Measurements from ENCODE around the gene OARD1. TPM values are rescaled to one million over a fixed set of nuclear protein-coding genes. Genes with fewer than 3 reads are reported as not detected.

Gene OARD1
- polyA plus RNA-seq, 4 donors = 26.4 to 68.5 (median 59.1) TPM

DNA sequence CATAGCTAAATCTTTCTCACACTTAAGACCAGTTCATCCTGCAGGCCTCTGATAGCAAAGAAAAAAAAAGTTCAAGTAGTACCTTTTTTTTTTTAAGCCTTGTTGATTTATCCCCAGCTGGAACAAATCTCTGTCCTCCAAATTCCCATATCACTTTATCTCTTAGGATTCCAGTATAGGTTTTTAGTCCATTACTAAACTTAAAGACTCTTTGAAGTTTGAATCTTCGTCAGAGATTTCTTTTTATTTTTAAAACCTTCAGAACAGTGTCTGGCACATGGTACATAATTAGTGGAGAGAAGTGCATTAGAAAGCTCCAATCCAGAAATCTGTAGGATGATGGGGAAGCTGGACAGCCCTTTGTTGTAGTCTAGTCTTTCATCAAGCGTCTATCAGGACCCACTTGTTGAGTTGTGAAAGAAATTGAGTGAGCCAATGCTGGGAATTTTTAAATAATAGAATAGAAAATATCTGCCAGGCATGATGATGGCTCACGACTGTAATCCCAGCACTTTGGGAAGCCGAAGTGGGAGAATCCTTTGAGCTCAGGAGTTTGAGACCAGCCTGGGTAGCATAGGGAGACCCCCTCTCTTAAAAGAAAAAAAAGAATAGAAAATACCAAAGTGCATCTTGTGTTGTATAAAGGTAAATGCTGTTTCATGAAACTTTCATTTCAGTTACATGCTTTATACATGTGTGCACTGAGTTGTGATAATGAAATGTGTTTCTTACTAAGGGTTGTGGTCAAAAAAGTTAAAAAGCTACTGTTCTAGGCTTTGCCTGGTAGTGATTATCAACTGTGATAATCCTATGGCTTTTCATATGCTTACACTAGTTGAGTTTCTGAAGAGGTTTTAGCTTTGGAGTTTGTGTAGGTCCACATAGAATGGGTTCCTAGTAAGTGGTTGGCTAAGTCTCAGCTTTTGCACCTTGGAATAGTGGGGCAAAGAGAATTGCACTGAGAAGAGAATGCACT lies 3.8 kb upstream of the OARD1 start:
- DNase-seq (ENCODE audit: low read depth in 4 of 4, low spot score in 3 of 4) = no peak

DNA sequence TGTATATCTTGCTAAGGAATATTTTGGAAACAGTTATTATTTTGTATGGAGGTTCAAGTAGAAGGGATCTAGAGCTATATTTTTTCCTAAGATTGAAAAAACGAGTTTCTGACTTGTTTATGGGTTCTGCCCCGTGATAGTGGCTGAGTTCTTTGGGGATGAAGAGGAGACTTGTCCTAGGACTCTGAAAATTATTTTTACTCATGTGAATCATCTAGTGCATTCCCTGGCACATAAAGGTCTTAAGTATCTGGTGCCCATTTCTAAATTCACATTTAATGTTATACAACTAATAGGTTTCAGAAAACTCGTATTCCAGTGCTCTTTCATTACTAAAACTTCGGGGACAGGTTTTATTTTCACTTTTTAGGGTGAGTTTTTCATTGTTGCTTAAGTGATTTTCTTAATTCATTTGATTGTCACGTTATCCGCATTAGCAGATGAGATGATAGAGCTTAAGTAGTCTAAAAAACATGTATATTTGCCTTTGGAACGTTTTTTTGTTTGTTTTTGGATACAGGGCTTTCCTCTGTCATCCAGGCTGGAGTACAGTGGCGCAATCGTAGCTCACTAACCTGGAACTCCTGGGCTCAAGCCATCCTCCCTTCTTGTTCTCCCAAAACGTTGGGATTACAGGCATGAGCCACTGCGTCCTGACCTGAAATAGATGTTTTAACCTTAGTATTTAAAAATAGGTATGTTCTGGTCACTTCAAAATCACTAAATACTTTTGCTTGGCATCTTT lies 2.7 kb upstream of the OARD1 start:
- no peak for DNase-seq (ENCODE audit: low read depth in 4 of 4, low spot score in 3 of 4)

DNA sequence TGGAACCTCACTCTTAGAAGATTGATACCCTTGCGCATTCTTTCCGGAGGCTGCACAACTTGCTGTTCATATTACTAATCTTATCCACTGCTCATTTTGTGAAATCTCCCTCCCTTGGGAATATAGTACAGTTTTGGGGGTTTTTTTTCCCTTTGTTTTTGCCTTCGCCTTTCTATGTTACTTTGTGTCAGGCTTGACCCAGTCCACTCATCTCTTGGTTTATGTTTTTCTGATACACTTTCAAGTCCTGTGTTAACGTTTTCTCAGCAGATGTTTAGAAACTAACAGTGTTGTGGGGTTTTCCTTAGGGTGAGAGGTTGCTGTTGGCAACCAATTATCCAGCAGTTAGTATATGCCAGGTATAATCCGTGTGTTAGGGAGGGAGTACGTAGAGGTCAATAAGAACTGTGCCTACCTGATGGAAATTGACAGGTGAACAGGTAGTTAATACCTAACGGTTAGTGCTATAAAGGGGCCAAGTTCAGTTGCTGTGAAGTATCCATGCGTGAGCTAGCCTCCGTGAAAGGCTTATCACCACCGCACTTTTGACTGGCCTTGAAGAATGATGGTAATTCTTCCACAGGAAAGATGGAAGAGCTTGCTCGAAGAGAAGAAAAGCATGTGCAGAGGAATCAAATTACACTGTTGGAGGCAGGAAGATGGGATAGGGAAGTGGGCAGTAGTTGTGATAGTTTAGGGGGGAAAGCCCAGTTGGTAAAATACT lies 2.0 kb upstream of the OARD1 start:
- DNase-seq (ENCODE audit: low read depth in 4 of 4, low spot score in 3 of 4) = no peak

DNA sequence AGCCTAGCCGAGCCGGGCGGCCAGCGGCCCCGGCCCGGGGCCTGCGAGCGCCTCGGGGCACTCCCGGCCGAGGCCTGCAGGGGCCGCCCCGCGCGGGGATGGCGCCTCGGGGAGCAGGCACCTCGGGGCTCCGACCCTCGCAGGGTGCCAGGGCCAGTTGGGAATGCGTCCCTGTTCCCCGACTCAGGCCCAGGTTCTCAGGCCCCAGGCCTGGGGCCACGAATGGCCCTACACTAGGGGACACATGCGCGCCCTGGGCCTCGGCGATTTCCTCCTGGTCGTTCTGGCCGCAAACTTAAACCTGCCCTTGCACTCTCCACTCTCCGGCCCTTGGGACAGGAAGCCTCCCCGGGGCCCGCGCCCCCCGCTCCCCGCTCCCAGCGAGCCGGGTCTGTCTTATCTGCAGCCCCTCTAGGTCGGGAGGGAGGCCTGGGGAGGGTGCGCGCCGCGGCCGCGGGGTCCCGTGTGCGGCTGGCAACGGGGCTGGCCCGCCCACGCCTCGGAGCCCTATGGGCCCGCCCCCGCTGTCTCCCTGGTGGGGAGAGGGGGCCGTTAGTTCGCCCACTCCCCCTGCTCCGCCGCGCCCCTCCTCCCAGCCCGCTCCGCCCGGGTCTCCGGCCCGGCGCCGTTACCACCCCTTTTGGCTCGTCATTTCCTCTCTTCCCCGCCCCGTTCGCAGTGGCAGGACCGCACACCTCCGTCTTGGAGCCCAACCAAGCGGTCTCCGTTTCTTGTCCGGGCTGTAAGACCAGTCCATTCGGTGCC lies 1.2 kb upstream of the OARD1 start:
- peak; percentile 73 to 79 (median 78) for DNase-seq (ENCODE audit: low read depth in 4 of 4, low spot score in 3 of 4)

DNA sequence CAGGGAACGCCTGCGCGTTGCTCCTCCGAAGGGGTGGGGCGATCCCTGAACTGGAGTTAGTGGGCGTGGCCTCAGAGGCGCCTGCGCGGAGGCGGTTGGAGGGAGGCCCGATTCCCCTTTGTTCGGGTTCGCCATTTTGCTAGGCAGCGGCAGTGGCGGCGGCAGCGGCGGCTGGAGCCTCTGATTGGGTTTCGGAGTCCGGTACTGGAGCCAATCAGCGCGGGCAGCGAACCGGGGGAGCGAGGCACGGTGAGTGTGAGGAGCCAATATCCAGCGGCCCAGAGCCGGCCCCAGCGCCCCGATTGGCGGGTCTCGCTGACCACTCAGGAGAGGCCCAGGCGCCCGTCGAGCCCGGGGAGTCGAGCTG lies 663 bp upstream of the OARD1 start, which contains the start of gene NFYA:
TSS of gene NFYA (plus strand) at position 139 of the 367 bp plus-strand sequence. CDS start 6,116 bp downstream, outside the sequence.
- no peak for DNase-seq (ENCODE audit: low read depth in 4 of 4, low spot score in 3 of 4)

DNA sequence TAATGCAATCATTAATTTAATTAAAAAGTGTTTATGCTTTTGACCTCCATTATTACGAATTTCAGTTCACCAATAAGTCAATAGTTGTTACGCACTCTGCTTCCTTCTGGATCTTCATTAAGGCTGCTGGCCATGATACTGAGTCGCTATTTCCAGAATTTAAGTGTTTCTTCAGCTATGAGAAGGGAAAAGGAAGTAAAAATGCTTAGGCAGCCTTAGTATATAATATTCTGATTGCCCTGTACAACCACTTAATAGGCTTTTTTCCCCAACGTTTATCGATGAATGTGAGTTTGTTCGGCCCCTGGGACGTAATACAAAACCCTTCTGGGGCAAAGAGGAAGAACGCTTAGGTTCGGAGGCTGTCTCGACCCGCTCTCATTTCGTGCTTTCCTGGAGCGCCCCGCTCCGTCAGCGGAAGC lies 644 bp downstream of the OARD1 start:
- DNase-seq (ENCODE audit: low read depth in 4 of 4, low spot score in 3 of 4) = peak in 1 of 4 donors; percentile 78

DNA sequence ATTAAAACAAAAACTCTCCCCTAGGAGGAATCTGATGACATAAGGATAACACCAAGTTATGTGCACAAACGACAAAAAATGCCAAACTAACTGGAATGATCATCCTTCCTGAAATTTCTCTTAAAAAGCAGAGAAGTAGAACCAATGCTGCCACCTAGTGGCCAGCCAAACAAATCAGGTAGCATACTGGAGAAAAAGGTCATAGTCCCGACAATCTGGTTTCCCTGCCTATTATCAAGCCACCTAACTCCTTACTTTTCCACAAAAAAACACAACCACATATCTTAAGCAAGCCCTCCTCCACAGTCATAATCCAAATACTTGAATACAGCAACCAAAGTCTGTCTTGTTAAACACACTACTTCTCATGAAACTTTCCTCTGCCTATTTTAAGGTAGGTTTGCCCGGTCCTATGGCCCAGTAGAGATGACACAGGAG lies 5.3 kb downstream of the OARD1 start:
- DNase-seq (ENCODE audit: low read depth in 4 of 4, low spot score in 3 of 4) = peak in 1 of 4 donors; percentile 62

DNA sequence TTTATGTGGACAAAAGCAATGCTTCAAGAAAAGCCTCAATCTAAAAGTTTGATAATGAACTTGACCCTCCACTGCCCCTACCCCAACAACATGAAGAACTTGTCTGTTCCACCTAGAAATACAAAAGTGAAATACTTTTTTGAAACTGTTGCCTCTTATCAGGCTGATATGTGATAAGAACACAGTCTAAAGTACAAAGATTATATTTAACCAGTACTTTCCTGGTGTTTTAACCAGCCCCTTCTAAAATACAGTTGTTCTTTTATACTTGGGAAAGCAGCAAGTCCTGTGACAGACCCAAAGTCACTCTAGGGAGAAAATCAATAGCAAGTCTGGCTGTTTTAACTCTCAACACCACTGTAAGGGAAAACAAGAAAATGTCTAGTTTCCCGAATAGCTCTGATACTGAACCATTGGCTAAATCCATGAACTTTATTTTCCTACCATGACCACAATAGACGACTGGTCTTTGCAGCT lies 6.6 kb downstream of the OARD1 start:
- DNase-seq (ENCODE audit: low read depth in 4 of 4, low spot score in 3 of 4) = no peak

DNA sequence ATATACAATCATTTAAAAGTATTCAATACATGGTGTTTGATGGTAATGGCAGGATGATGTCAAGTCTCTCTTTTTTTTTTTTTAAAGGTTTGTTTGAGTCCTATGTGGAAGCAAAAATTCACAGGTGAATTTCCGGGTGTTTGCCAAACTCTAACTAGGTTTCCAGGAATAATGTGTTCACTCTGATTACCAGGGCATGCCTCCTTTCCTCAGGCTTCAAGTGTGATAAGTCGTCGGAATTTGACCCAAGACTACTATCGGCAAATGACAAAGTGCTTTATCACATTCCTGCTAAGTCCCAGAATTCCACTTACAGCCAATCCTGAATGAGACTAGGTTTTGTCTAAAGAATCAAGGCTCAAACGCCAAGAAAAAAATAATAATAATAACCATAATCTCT lies 7.3 kb downstream of the OARD1 start:
- DNase-seq (ENCODE audit: low read depth in 4 of 4, low spot score in 3 of 4) = no peak

DNA sequence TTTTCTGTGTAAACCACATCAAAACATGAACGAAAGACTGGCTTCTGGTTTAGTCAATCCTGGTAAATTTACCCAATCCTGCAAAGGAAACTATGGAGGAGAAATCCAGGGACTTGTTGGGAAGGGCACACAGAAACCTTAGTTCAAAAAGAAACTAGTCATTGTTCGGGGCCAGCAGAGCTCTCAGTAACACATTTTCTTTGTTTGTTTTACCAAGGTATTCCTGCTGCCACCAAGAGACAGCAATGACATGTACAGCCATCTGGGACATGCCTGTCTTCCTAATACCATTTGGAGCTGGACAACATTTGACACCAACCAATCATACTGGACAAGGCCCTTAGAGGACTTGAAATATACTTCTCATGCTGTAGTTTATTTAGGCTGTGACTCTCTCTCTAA lies 8.3 kb downstream of the OARD1 start:
- no peak for DNase-seq (ENCODE audit: low read depth in 4 of 4, low spot score in 3 of 4)

DNA sequence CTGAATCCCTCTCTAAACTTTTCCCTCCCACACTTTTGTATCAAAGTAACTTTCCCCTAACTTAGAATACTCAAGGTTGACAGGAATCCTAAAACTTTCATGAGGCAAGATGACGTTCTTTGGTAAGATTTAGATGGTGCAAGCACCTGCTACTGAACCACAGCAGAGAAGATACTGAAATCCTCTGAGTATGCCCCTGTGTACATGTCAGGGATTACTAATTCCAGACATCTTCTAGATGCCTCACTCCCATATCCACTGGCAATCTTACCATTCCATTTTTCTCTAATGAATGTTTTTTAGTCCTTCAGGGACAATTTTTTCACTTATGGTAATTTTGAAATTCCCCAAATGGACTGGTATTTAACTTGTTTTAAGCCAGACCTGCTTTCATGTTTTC lies 10.1 kb downstream of the OARD1 start:
- DNase-seq (ENCODE audit: low read depth in 4 of 4, low spot score in 3 of 4) = no peak

DNA sequence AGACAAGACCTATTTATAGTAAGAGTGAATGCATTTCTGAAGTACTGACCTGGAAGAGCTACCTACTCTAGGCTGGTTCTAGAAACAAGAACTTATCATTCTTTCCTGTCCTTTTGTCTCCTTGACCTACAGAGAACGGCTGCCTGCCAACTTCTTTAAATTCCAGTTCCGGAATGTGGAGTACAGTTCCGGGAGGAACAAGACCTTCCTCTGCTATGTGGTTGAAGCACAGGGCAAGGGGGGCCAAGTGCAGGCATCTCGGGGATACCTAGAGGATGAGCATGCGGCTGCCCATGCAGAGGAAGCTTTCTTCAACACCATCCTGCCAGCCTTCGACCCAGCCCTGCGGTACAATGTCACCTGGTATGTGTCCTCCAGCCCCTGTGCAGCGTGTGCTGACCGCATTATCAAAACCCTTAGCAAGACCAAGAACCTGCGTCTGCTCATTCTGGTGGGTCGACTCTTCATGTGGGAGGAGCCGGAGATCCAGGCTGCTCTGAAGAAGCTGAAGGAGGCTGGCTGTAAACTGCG lies 10.9 kb downstream of the OARD1 start:
- no peak for DNase-seq (ENCODE audit: low read depth in 4 of 4, low spot score in 3 of 4)

DNA sequence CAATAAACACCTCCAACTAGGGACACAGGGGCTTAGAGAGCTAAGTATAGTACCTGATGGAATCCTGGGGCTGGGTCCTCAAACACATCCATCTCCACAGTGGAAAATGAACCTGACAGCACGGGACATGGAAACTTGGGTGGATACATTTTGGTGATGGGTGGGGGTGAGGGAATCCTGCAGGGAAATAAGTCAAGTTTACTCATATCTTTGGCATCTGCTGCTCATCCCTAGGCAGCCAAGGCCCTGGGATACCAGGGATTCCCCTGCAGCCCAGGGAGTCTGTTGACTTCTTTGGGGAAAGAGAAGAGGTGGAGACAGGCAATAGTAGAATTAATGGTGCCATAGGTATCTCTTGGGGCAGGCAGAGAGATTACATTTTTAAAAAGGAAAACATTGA lies 12.6 kb downstream of the OARD1 start:
- no peak for DNase-seq (ENCODE audit: low read depth in 4 of 4, low spot score in 3 of 4)

DNA sequence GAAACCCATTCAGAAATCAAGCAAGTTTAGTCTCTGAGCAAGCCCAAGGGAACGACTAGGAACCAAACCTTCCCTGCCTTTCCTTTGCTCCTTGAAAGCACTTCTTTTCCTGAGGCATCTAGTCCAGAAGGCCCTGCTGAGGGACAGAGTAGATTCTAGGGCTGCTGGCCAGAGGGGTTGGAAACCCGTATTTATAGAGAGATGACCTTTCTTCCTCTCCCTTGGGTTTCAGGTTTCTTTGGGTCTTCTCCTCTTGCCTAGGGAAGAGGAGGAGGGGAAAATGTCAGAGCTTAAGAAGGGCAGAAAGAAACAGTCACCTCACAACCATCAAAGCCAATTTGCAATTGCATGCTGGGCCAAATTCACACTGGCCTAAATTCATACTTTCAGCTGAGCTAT lies 13.4 kb downstream of the OARD1 start:
- no peak for DNase-seq (ENCODE audit: low read depth in 4 of 4, low spot score in 3 of 4)

DNA sequence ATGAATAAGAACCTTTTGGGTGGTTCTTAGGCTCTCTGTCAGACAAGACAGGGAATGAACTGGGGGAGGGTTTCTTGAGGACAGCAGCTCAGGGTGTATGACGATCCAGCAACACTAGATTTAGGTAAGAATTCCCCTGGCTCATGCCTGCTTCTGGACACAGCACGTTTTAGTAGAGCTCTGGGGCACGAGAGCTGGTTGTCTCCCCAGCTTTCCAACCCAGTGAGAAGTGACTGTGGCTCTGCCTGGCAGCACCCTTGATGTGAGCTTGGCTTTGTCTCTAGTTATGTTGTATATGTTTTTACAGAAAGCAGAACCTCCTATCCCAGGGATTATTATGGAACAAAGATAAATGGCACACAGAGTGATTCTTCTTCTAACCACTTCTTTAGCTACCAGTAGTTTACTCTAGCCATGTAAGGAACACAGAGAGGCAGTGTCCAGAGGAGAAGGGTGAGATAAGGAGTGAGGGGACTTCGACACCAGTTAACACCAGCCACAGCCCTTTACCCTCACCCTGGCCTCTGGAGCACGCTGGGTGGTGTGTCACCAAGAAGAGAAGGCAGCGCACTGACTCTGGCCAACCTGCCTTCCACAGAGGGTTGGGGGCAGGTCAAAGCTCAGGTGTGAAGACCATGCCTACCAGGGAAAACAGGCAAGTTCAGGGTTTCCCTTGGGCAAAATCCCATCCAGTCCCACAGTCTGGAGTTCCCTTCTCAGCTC lies 15.2 kb downstream of the OARD1 start:
- DNase-seq (ENCODE audit: low read depth in 4 of 4, low spot score in 3 of 4) = no peak

DNA sequence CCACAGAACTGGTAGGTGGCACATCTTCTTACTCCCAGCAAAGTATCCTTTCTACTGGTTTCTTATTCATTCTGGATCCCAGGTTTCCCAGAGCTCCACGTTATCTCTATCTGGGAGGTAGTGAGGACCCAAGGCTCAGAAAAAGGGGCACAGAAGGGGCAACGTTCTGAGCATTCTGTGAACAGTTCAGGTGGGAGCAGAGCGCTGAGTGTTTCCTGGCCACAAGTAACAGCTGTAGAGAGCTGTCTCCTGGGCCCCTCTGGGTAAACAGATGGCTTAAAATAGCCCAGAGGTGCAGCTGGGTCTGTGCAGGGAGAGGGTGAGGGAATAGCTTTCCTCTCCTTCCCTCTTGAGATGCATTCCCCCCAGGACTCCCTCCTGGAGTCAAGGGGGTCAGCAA lies 17.0 kb downstream of the OARD1 start:
- DNase-seq (ENCODE audit: low read depth in 4 of 4, low spot score in 3 of 4) = no peak

DNA sequence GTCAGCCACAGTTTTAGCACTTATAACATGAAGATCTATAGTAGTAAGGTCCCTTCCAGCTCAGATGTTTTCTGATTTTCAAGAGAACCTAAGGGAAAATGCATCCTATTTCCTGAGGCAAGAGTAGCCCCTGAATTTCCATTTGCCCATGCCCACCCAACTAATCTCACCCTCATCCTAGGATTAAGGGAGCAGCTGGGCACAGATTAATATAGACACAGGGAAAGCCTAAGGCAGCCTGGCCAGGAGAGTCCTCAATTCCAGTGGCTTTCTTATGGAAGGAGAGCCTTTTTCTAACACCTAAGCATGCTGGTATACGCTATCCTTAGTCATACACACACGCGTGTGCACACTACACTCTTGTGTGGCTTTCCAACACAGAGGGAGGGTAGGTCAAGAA lies 17.6 kb downstream of the OARD1 start:
- DNase-seq (ENCODE audit: low read depth in 4 of 4, low spot score in 3 of 4) = no peak

DNA sequence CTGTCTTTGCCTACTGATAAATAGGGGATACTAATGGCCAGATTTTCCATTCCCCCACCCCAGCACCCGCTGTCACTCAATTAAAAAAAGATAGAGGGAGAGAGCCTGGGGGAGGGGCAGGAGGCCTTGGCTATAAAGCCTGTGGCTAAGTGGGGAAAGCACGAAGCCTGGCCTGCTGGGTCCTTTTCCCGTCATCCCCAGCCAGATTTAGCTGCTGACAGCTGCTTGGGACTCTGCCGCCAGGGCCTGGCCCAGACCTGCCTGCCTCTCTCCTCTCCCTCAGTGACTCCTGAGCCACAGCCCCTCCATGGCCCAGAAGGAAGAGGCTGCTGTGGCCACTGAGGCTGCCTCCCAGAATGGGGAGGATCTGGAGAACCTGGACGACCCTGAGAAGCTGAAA lies 19.1 kb downstream of the OARD1 start, which contains the start of gene APOBEC2:
TSS of gene APOBEC2 (plus strand) at position 162 of the 400 bp plus-strand sequence. CDS start at position 308, 146 bp downstream.
- DNase-seq (ENCODE audit: low read depth in 4 of 4, low spot score in 3 of 4) = no peak

DNA sequence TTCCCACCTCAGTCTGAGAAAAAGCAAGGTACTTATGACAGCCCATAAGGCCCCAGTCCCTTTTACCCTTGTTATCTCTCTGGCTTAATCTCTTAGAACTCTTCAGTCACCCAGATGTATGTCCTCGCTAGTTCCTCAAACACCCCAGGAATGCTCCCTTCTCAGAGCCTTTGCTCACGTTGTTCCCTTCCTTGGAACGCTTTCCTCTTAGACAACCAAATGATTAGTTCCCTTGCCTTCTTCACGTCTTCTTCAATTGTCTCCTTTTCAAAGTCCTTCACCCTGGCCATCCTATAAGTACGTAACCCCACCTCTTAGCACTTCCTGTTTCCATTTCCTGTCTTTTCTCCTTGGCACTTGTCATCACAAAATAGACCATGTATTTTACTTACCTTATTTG lies 20.3 kb downstream of the OARD1 start:
- no peak for DNase-seq (ENCODE audit: low read depth in 4 of 4, low spot score in 3 of 4)

All from left renal pelvis (tissue), 4 donors.